IMR-90 (cell line): ENCODE results near the gene HOXA5. TPM values are rescaled to one million over a fixed set of nuclear protein-coding genes. Genes with fewer than 3 reads are reported as not detected.

Experiments used
- ATAC-seq: fragments of 200-7000 bp; cut with Tn5 transposase; 2 replicates; pipeline ENCODE4 v1.9.1; 2020; ENCODE audit warnings: low read depth, mild to moderate bottlenecking, moderate library complexity
- BruUV-seq: library from RNA; stranded (reverse); fragments of 400-500 nt; replicated peaks from 2 replicates; lab custom pipeline; 2021; lab: Mats Ljungman, UMichigan
- CTCF ChIA-PET: fragments of 300-600 bp; formaldehyde crosslinking; extraction: SDS; loops from one replicate; lab custom pipeline; 2021; ENCODE audit warnings: antibody characterized with exemption; lab: Yijun Ruan, JAX
- POLR2A ChIA-PET: fragments of 300-600 bp; sonication (Branson Sonifier 250); formaldehyde crosslinking; loops from one replicate; lab custom pipeline; 2022; ENCODE audit warnings: antibody characterized with exemption; ENCODE audit not compliant: unreplicated experiment; lab: Charles Lee
- DNase-seq: peaks from one replicate; pipeline ENCODE4 v3.0.0; 2013
- H2AFZ ChIP-seq: replicated peaks from 2 replicates; pipeline ENCODE3; 2013; ENCODE audit warnings: low read length, mild to moderate bottlenecking; ENCODE audit not compliant: poor library complexity
- H2AK5ac ChIP-seq: 2 replicates; pipeline ENCODE4 v1.6.1; 2013; ENCODE audit warnings: low read depth, low read length, inconsistent platforms
- H2AK9ac ChIP-seq: replicated peaks from 2 replicates; pipeline ENCODE3; 2013; ENCODE audit warnings: mild to moderate bottlenecking, low read depth, low read length, moderate library complexity; ENCODE audit not compliant: poor library complexity
- H2BK120ac ChIP-seq: 2 replicates; pipeline ENCODE4 v1.6.1; 2013; ENCODE audit warnings: low read depth, low read length, inconsistent platforms
- H2BK15ac ChIP-seq: 3 replicates; pipeline ENCODE4 v1.6.1; 2013; ENCODE audit warnings: low read depth, low read length, inconsistent platforms
- H2BK20ac ChIP-seq: 2 replicates; pipeline ENCODE4 v1.6.1; 2013; ENCODE audit warnings: low read depth, mild to moderate bottlenecking, inconsistent platforms, low read length, moderate library complexity
- H2BK5ac ChIP-seq: 2 replicates; pipeline ENCODE4 v1.6.1; 2013; ENCODE audit warnings: mild to moderate bottlenecking, low read depth, low read length, inconsistent platforms; ENCODE audit not compliant: poor library complexity, severe bottlenecking
- H3K14ac ChIP-seq: replicated peaks from 2 replicates; pipeline ENCODE4 v1.6.1; 2013; ENCODE audit warnings: low read depth, low read length, inconsistent platforms
- H3K18ac ChIP-seq: 2 replicates; pipeline ENCODE4 v1.6.1; 2013; ENCODE audit warnings: low read depth, low read length, control low read depth
- H3K23ac ChIP-seq: 2 replicates; pipeline ENCODE4 v1.6.1; 2013; ENCODE audit warnings: low read depth, low read length, inconsistent platforms
- H3K27ac ChIP-seq: 2 replicates; pipeline ENCODE4 v1.5.1; 2013; ENCODE audit warnings: mild to moderate bottlenecking, control low read depth, low read length; ENCODE audit not compliant: insufficient read depth
- H3K27me3 ChIP-seq: 2 replicates; pipeline ENCODE4 v1.6.1; 2013; ENCODE audit warnings: low read length; ENCODE audit not compliant: control insufficient read depth, insufficient read depth
- H3K36me3 ChIP-seq: 2 replicates; pipeline ENCODE4 v1.6.1; 2013; ENCODE audit warnings: low read length, mixed read lengths; ENCODE audit not compliant: control insufficient read depth, insufficient read depth
- H3K4ac ChIP-seq: 2 replicates; pipeline ENCODE4 v1.6.1; 2013; ENCODE audit warnings: low read depth, low read length, inconsistent platforms
- H3K4me1 ChIP-seq: 2 replicates; pipeline ENCODE4 v1.6.1; 2013; ENCODE audit warnings: low read length, mixed read lengths; ENCODE audit not compliant: control insufficient read depth, insufficient read depth
- H3K4me2 ChIP-seq: 2 replicates; pipeline ENCODE4 v1.6.1; 2013; ENCODE audit warnings: low read depth, mild to moderate bottlenecking, control low read depth, low read length, moderate library complexity
- H3K4me3 ChIP-seq: 2 replicates; pipeline ENCODE4 v1.5.1; 2013; ENCODE audit warnings: low read depth, mild to moderate bottlenecking, control low read depth, low read length, moderate library complexity; ENCODE audit not compliant: insufficient read depth
- H3K56ac ChIP-seq: 2 replicates; pipeline ENCODE4 v1.6.1; 2013; ENCODE audit warnings: low read length, inconsistent platforms; ENCODE audit not compliant: insufficient read depth; ENCODE audit errors: extremely low read depth
- H3K79me1 ChIP-seq, 2 experiments: 2 replicates each; pipeline ENCODE4 v1.6.1; 2013; ENCODE audit warnings: low read length in 2 of 2, inconsistent platforms in 1 of 2, low read depth in 1 of 2
- H3K9ac ChIP-seq: 2 replicates; pipeline ENCODE4 v1.6.1; 2013; ENCODE audit warnings: low read depth, low read length, control low read depth
- H3K9me1 ChIP-seq: 2 replicates; pipeline ENCODE4 v1.6.1; 2013; ENCODE audit warnings: low read length, inconsistent platforms; ENCODE audit not compliant: insufficient read depth
- H3K9me3 ChIP-seq: 2 replicates; pipeline ENCODE4 v1.6.1; 2013; ENCODE audit warnings: low read length; ENCODE audit not compliant: control insufficient read depth, insufficient read depth
- H4K20me1 ChIP-seq: 2 replicates; pipeline ENCODE4 v1.6.1; 2013; ENCODE audit warnings: low read length, inconsistent platforms; ENCODE audit not compliant: insufficient read depth
- H4K5ac ChIP-seq: 2 replicates; pipeline ENCODE4 v1.6.1; 2013; ENCODE audit warnings: mild to moderate bottlenecking, low read depth, low read length, control low read depth
- H4K8ac ChIP-seq, 2 experiments: 2 replicates each; pipeline ENCODE4 v1.6.1; 2013; ENCODE audit warnings: low read depth in 2 of 2, low read length in 2 of 2, control low read depth in 1 of 2, inconsistent platforms in 1 of 2
- H4K91ac ChIP-seq: 2 replicates; pipeline ENCODE4 v1.6.1; 2013; ENCODE audit warnings: low read depth, low read length, inconsistent platforms; ENCODE audit not compliant: insufficient read depth
- BHLHE40 ChIP-seq: fragments of 150-350 bp; IDR thresholded peaks from 2 replicates; pipeline ENCODE4 v1.6.1; 2016; ENCODE audit warnings: mild to moderate bottlenecking, low read depth, low read length
- MXI1 ChIP-seq: IDR thresholded peaks from 2 replicates; pipeline ENCODE4 v1.6.1; 2012; ENCODE audit warnings: low read depth, mild to moderate bottlenecking, low read length, moderate library complexity, borderline replicate concordance
- WGBS, 2 experiments: methylation state at CpG; one replicate each; pipeline versions ENCODE4 v1.1.5 to v1.1.7; 2013; ENCODE audit warnings: missing lambda C conversion rate in 2 of 2; ENCODE audit not compliant: insufficient read length in 1 of 2; ENCODE audit errors: extremely low coverage in 2 of 2; 5-methylcytosine and 5-hydroxymethylcytosine counted together
- dilution Hi-C: fragments of 300-500 bp; cut with HindIII; formaldehyde crosslinking; loops from one replicate; pipeline ENCODE4 v1.14.3; 2018; ENCODE audit warnings: low sequenced_read_pairs; ENCODE audit not compliant: unreplicated experiment
- in situ Hi-C: fragments of 300-500 bp; cut with MboI; formaldehyde crosslinking; loops from 3 replicates; pipeline ENCODE4 v1.14.3; 2019; ENCODE audit warnings: low sequenced_read_pairs, inconsistent platforms, mixed read lengths
- intact Hi-C: fragments of 100-400 bp; cut with micrococcal nuclease; formaldehyde crosslinking; loops from 2 replicates; pipeline ENCODE4 v1.10.0; 2022
- polyA plus RNA-seq, 3 experiments: library from polyadenylated mRNA; depleted of rRNA; stranded (reverse); fragments of >200 nt; gene quantifications; 2 replicates each; pipeline ENCODE4 v1.2.3, GENCODE V29; 2012; ENCODE audit warnings: low replicate concordance in 1 of 3
- total RNA-seq: library from RNA; depleted of rRNA; stranded (reverse); fragments of >200 nt; gene quantifications from 2 replicates; pipeline ENCODE4 v1.2.3, GENCODE V29; 2012

Gene HOXA5
- total and polyA plus RNA-seq, 2 of the 4 experiments (the other 2 are of a cell fraction): 19.9 to 29.4 TPM

GRCh38 chr7:27103489-27104226 lies 39.8 kb downstream of the HOXA5 start:
- Histone ChIP-seq H3K23ac (peak overlapping the region; percentile 96), H3K18ac (peak overlapping the region; percentile 84), H4K91ac (peak overlapping the region; percentile 86), H3K4me3 (peak overlapping the region; percentile 52), H2BK5ac (peak overlapping the region; percentile 95), H2AK5ac (peak overlapping the region; percentile 76), H3K4me1 (peaks cover 36% of the 10 kb centered on the region), H3K9me3 (no peaks in the 10 kb centered on the region), H3K56ac (peak overlapping the region; percentile 76), H3K27me3 (no peaks in the 10 kb centered on the region), H3K36me3 (peaks cover 12% of the 10 kb centered on the region), H4K8ac (peak overlapping the region; percentile 20 to 84), H4K20me1 (0 out of 2 replicates have a peak, but pooled peaks cover 5% of the 10 kb centered on the region), H2AFZ (peak overlapping the region; percentile 88), H2BK20ac (peak overlapping the region; percentile 82), H2AK9ac (peak overlapping the region; percentile 85), H3K4ac (peak overlapping the region; percentile 91), H2BK120ac (peak overlapping the region; percentile 84), H3K9me1 (no peaks in the 10 kb centered on the region), H3K79me1 (peaks cover 0 to 20% of the 10 kb centered on the region in 2 experiments; a peak in 2 of 4 replicates), H2BK15ac (peak overlapping the region; percentile 80; the same call in 2 of the 3 replicates), H3K27ac (peak overlapping the region; percentile 96), H3K9ac (peak overlapping the region; percentile 93), H4K5ac (peak overlapping the region; percentile 82), H3K4me2 (peak overlapping the region; percentile 96), H3K14ac (peak overlapping the region; percentile 81)
- ATAC-seq (no peak), DNase-seq (peak; percentile 44)
- WGBS, 2 experiments: 8% methylated on average over 8 of the region's 35 CpGs; no CpG with 5 or more reads in 1 of the 2 experiments
- intact Hi-C loops (loop anchor here (1.0 kb wide), 1 partner anchor 12 kb away; no protein-coding TSS in a partner anchor), dilution Hi-C loops (no loop called here), in situ Hi-C loops (loop anchor here (5.0 to 10.0 kb wide), 4 partner anchors 39 to 1241 kb away; partner anchors contain the start of gene HOXA5)
- ChIA-PET POLR2A (no interaction called here), CTCF (no interaction called here)
- no TSS peak for BruUV-seq
- TF ChIP-seq BHLHE40 (no peak), MXI1 (peak; percentile 31; the same call in 1 of the 2 replicates)
